HepG2 (cell line): ENCODE measurements around the gene IRF2BPL. TPM values are rescaled to one million over a fixed set of nuclear protein-coding genes. Genes with fewer than 3 reads are reported as not detected.

Experiments
- CREM ChIP-seq, 2 experiments: sonication (generic) in 1 of 2; formaldehyde crosslinking in 1 of 2; IDR thresholded peaks; 2 replicates each; pipeline versions ENCODE4 v1.4.0 to v1.6.1; 2016 to 2020; ENCODE audit warnings: antibody characterized with exemption in 1 of 2, mild to moderate bottlenecking in 1 of 2, missing genetic modification reagents in 1 of 2
- DNMT1 ChIP-seq: sonication (generic); formaldehyde crosslinking; IDR thresholded peaks from 2 replicates; pipeline ENCODE4 v1.5.1; 2020; ENCODE audit warnings: mild to moderate bottlenecking, missing genetic modification reagents
- ELF3 ChIP-seq: IDR thresholded peaks from 2 replicates; pipeline ENCODE4 v1.6.1; 2016; ENCODE audit warnings: missing genetic modification reagents, missing compliant biosample characterization
- HNF1A ChIP-seq, 2 experiments: sonication (generic) in 1 of 2; formaldehyde crosslinking in 1 of 2; IDR thresholded peaks; 2 replicates each; pipeline versions ENCODE4 v1.4.0 to v1.6.1; 2016 to 2020; ENCODE audit warnings: borderline replicate concordance in 1 of 2, low read depth in 1 of 2, mild to moderate bottlenecking in 1 of 2, missing genetic modification reagents in 1 of 2
- IRF2 ChIP-seq: IDR thresholded peaks from 2 replicates; pipeline ENCODE4 v1.6.1; 2018; ENCODE audit warnings: missing genetic modification reagents, missing compliant biosample characterization
- MBD4 ChIP-seq: IDR thresholded peaks from 2 replicates; pipeline ENCODE4 v1.6.1; 2012; ENCODE audit warnings: low read length, inconsistent platforms, borderline replicate concordance
- NR3C1 ChIP-seq: sonication (generic); formaldehyde crosslinking; IDR thresholded peaks from 2 replicates; pipeline ENCODE4 v1.4.0; 2020; ENCODE audit warnings: missing genetic modification reagents
- PHF5A ChIP-seq: IDR thresholded peaks from one replicate; pipeline ENCODE4 v1.6.1; 2018; ENCODE audit warnings: low read depth, missing genetic modification reagents; ENCODE audit not compliant: unreplicated experiment
- SIN3A ChIP-seq: IDR thresholded peaks from 2 replicates; pipeline ENCODE4 v1.6.1; 2011; ENCODE audit warnings: low read depth, mild to moderate bottlenecking, control low read depth, low read length, borderline replicate concordance
- SSRP1 ChIP-seq: IDR thresholded peaks from 2 replicates; pipeline ENCODE4 v1.6.1; 2016; ENCODE audit warnings: control low read depth
- TBX3 ChIP-seq: fragments of 450-650 bp; IDR thresholded peaks from 2 replicates; pipeline ENCODE4 v1.6.1; 2017; ENCODE audit warnings: antibody characterized with exemption, mild to moderate bottlenecking, inconsistent platforms, borderline replicate concordance
- TGIF2 ChIP-seq: IDR thresholded peaks from 2 replicates; pipeline ENCODE4 v1.6.1; 2016; ENCODE audit warnings: control low read depth, missing compliant biosample characterization
- TOPORS ChIP-seq: sonication (generic); formaldehyde crosslinking; IDR thresholded peaks from 2 replicates; pipeline ENCODE4 v1.8.0; 2023; ENCODE audit warnings: mild to moderate bottlenecking, missing genetic modification reagents
- ZBTB10 ChIP-seq: sonication (generic); formaldehyde crosslinking; IDR thresholded peaks from 2 replicates; pipeline ENCODE4 v1.4.0; 2020; ENCODE audit warnings: missing genetic modification reagents, borderline replicate concordance
- ZBTB3 ChIP-seq: sonication (generic); formaldehyde crosslinking; IDR thresholded peaks from 2 replicates; pipeline ENCODE4 v1.4.0; 2020; ENCODE audit warnings: low read depth, mild to moderate bottlenecking, moderate library complexity, missing genetic modification reagents, borderline replicate concordance
- ZNF143 ChIP-seq: sonication (generic); formaldehyde crosslinking; IDR thresholded peaks from 2 replicates; pipeline ENCODE4 v1.4.0; 2020; ENCODE audit warnings: missing genetic modification reagents
- ZNF263 ChIP-seq: sonication (generic); formaldehyde crosslinking; IDR thresholded peaks from 2 replicates; pipeline ENCODE4 v1.4.0; 2020; ENCODE audit warnings: missing genetic modification reagents
- polyA plus RNA-seq, 8 experiments: library from polyadenylated mRNA; depleted of rRNA in 3 of 8; stranded (reverse) in 7 of 8; unstranded in 1 of 8; fragments of >200 nt; fragmentation: Illumina TruSeq in 4 of 8; extraction: Trizol in 4 of 8; gene quantifications; 2 replicates each; pipeline versions ENCODE4 v1.2.1 to v1.2.3, GENCODE V29; 2011 to 2016; ENCODE audit warnings: low read depth in 4 of 8, missing spikeins in 1 of 8, mixed read lengths in 1 of 8; ENCODE audit not compliant: insufficient read depth in 1 of 8
- total RNA-seq, 5 experiments: library from RNA; depleted of rRNA; stranded (reverse); fragments of >200 nt; fragmentation: Illumina TruSeq; extraction: Trizol; gene quantifications; 2 replicates each; pipeline ENCODE4 v1.2.3, GENCODE V29; 2016; ENCODE audit warnings: low read depth in 1 of 5
- TF ChIP-seq, protein P1 (sequence below): sonication (generic); formaldehyde crosslinking; IDR thresholded peaks from 2 replicates; pipeline ENCODE4 v1.5.0; 2020; ENCODE audit warnings: mild to moderate bottlenecking, missing genetic modification reagents

Gene IRF2BPL
- total and polyA plus RNA-seq, 2 of the 13 experiments (the other 11 are each of a cell fraction or from before 2014, with no cell fraction given) = 6.6 to 8.4 TPM

DNA sequence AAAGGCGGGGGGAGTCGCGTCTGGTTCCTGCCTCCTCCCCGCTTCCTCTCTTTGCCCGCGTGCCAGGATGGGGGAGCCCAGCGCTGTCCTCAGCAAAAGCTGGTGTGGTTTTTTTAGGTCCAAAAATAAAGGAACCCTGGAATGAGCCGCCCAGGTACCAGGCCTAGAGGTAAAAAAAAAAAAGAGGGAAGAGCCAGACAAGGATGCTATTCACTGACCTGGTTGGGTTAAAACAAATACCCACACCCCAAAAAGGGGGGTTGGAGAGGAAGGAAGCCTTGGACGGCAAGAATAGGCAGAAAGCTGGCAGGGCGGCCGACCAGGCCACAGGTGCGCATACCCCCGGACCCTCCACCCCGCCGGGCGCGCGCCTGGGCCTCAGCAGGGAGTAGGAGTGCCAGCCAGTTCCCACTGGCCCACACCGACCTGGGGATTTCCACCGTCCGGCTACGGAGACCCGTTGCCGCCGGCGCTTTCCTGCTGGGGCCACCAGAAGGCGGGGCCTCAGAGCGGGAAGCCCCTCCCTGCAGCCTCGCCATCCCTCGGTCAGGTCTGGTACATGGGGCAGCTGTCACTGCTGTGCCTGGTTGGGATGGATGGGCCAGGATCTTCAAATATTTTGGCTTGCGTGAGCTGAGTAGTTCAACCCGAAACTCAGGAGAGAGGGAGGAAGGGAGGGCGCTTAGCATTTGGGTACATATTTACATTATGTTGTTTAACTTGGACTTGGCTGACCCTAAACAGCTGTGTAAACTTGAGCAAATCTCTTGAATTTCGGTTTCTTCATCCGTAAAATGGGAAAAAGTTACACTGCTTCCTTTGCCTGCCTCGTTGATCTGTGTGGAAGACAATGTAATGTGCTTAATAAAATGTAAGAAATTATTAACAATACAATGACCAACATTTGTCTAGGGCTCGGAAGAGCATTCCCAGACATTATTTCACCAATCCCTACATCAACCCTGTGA is 5.4 kb upstream of the IRF2BPL start (continued):
- TF ChIP-seq TBX3 = no peak
- TF ChIP-seq, protein P1, sequence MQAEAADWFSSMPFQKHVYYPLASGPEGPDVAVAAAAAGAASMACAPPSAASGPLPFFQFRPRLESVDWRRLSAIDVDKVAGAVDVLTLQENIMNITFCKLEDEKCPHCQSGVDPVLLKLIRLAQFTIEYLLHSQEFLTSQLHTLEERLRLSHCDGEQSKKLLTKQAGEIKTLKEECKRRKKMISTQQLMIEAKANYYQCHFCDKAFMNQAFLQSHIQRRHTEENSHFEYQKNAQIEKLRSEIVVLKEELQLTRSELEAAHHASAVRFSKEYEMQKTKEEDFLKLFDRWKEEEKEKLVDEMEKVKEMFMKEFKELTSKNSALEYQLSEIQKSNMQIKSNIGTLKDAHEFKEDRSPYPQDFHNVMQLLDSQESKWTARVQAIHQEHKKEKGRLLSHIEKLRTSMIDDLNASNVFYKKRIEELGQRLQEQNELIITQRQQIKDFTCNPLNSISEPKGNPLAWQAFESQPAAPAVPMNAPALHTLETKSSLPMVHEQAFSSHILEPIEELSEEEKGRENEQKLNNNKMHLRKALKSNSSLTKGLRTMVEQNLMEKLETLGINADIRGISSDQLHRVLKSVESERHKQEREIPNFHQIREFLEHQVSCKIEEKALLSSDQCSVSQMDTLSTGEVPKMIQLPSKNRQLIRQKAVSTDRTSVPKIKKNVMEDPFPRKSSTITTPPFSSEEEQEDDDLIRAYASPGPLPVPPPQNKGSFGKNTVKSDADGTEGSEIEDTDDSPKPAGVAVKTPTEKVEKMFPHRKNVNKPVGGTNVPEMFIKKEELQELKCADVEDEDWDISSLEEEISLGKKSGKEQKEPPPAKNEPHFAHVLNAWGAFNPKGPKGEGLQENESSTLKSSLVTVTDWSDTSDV (CRISPR knock-in tag) = no peak
- TF ChIP-seq TOPORS (CRISPR knock-in tag) = peak; percentile 14; the same call in 1 of the 2 replicates
- TF ChIP-seq MBD4 = no peak
- TF ChIP-seq DNMT1 (CRISPR knock-in tag) = no peak
- peak; percentile 58; the same call in 1 of the 2 replicates for TF ChIP-seq ZBTB10
- no peak for TF ChIP-seq ZBTB3 (CRISPR knock-in tag)
- TF ChIP-seq ELF3 = peak; percentile 44; the same call in 1 of the 2 replicates
- no peak; the same call in 1 of the 2 replicates for TF ChIP-seq SSRP1
- peak; percentile 75 for TF ChIP-seq SIN3A
- no peak; the same call in 1 of the 2 replicates for TF ChIP-seq HNF1A (IDR thresholded peaks at IDR 0.05; ENCODE audit: low read depth)
- peak; percentile 77; the same call in 1 of the 2 replicates for TF ChIP-seq HNF1A (CRISPR knock-in tag; IDR thresholded peaks at IDR 0.05; ENCODE audit: borderline replicate concordance)
- no peak for TF ChIP-seq PHF5A (CRISPR knock-in tag)
- TF ChIP-seq IRF2 (CRISPR knock-in tag) = peak; percentile 61; the same call in 1 of the 2 replicates
- TF ChIP-seq TGIF2 = peak; percentile 86
- TF ChIP-seq CREM (IDR thresholded peaks at IDR 0.05) = peak; percentile 61; the same call in 1 of the 2 replicates
- TF ChIP-seq CREM (CRISPR knock-in tag; IDR thresholded peaks at IDR 0.05) = no peak
- peak; percentile 64 for TF ChIP-seq ZNF143 (CRISPR knock-in tag)
- TF ChIP-seq NR3C1 (CRISPR knock-in tag) = no peak
- peak; percentile 61 for TF ChIP-seq ZNF263 (CRISPR knock-in tag)
